Uterus (tissue), 2 donors: Measurements from ENCODE around the gene RASSF4.

ENCODE experiments used
- CTCF ChIP-seq, 4 experiments: fragments of 200-600 bp in 2 of 4; fragments of 450-650 bp in 2 of 4; sonication (generic) in 2 of 4; IDR thresholded peaks; one replicate each; pipeline ENCODE4 v1.5.1; 2016 to 2019; ENCODE audit warnings: antibody characterized with exemption in 4 of 4, mild to moderate bottlenecking in 2 of 4, moderate library complexity in 1 of 4
- POLR2A ChIP-seq, 2 donors: fragments of 450-650 bp; IDR thresholded peaks; one replicate each; pipeline ENCODE4 v1.6.1; 2016; ENCODE audit warnings: antibody characterized with exemption in 2 of 2, mild to moderate bottlenecking in 1 of 2, moderate library complexity in 1 of 2

GRCh38 chr10:45003432-45004000, 43.9 kb downstream of the RASSF4 start:
- TF ChIP-seq CTCF (IDR thresholded peaks at IDR 0.05) (no peak), POLR2A (IDR thresholded peaks at IDR 0.05) (no peak)
